OCI-LY7 (cell line): Measurements from ENCODE around the gene GCAT. TPM values are rescaled to one million over a fixed set of nuclear protein-coding genes. Genes with fewer than 3 reads are reported as not detected.

Experiments
- BruUV-seq: library from RNA; stranded (reverse); fragments of 400-500 nt; replicated peaks from 2 replicates; lab custom pipeline; 2021; lab: Mats Ljungman, UMichigan
- CTCF ChIA-PET: fragments of 300-600 bp; sonication (Branson Sonifier 250); formaldehyde crosslinking; loops from one replicate; lab custom pipeline; 2022; ENCODE audit warnings: antibody characterized with exemption; ENCODE audit not compliant: unreplicated experiment; lab: Charles Lee
- POLR2A ChIA-PET: fragments of 300-600 bp; sonication (Branson Sonifier 250); formaldehyde crosslinking; loops from one replicate; lab custom pipeline; 2022; ENCODE audit warnings: antibody characterized with exemption; lab: Charles Lee
- DNase-seq: peaks from one replicate; pipeline ENCODE4 v3.0.0-alpha.2; 2015; ENCODE audit warnings: low spot score
- H2AFZ ChIP-seq: fragments of 200-600 bp; sonication (generic), shearing (Covaris generic); 2 replicates; pipeline ENCODE4 v1.6.1; 2014; ENCODE audit warnings: mild to moderate bottlenecking, antibody characterized with exemption, low read length, moderate library complexity
- H3K27ac ChIP-seq: fragments of 200-600 bp; sonication (generic); 2 replicates; pipeline ENCODE4 v1.5.1; 2014; ENCODE audit warnings: mixed run types, low read depth, mild to moderate bottlenecking, moderate library complexity, low read length, inconsistent platforms; ENCODE audit not compliant: poor library complexity, severe bottlenecking
- H3K36me3 ChIP-seq: fragments of 200-600 bp; sonication (generic); 2 replicates; pipeline ENCODE4 v1.6.1; 2014; ENCODE audit warnings: mild to moderate bottlenecking, antibody characterized with exemption, low read length, moderate library complexity, mixed read lengths; ENCODE audit not compliant: insufficient read depth
- H3K4me1 ChIP-seq: fragments of 200-600 bp; sonication (generic); 2 replicates; pipeline ENCODE4 v1.5.1; 2014; ENCODE audit warnings: mild to moderate bottlenecking, low read length; ENCODE audit not compliant: insufficient read depth, poor library complexity, severe bottlenecking
- H3K4me2 ChIP-seq: fragments of 200-600 bp; sonication (generic); 2 replicates; pipeline ENCODE4 v1.6.1; 2014; ENCODE audit warnings: mild to moderate bottlenecking, low read length
- H3K4me3 ChIP-seq: fragments of 200-600 bp; sonication (generic); 2 replicates; pipeline ENCODE4 v1.5.1; 2014; ENCODE audit warnings: mild to moderate bottlenecking, low read depth, low read length; ENCODE audit not compliant: poor library complexity, severe bottlenecking
- H3K79me2 ChIP-seq: fragments of 200-600 bp; sonication (generic); 2 replicates; pipeline ENCODE4 v1.6.1; 2016; ENCODE audit warnings: low read depth, mild to moderate bottlenecking, low read length, moderate library complexity, mixed read lengths; ENCODE audit not compliant: insufficient read depth
- H3K9me2 ChIP-seq: fragments of 200-600 bp; sonication (generic); 2 replicates; pipeline ENCODE4 v1.6.1; 2016; ENCODE audit warnings: mild to moderate bottlenecking, low read length, mixed read lengths; ENCODE audit not compliant: insufficient read depth
- H3K9me3 ChIP-seq: fragments of 200-600 bp; sonication (generic); 2 replicates; pipeline ENCODE4 v1.6.1; 2014; ENCODE audit warnings: mild to moderate bottlenecking, mixed run types, low read length, mixed read lengths
- H4K20me1 ChIP-seq: fragments of 200-600 bp; sonication (generic); 2 replicates; pipeline ENCODE4 v1.6.1; 2014; ENCODE audit warnings: mild to moderate bottlenecking, antibody characterized with exemption, low read length, moderate library complexity, mixed read lengths; ENCODE audit not compliant: insufficient read depth
- CTCF ChIP-seq: fragments of 200-600 bp; sonication (generic); conservative IDR thresholded peaks from 2 replicates; pipeline ENCODE4 v1.5.1; 2014; ENCODE audit warnings: mild to moderate bottlenecking, antibody characterized with exemption, low read length, moderate library complexity, mixed read lengths
- EZH2phosphoT487 ChIP-seq: fragments of 200-600 bp; sonication (generic); IDR thresholded peaks from 2 replicates; pipeline ENCODE4 v1.6.1; 2018; ENCODE audit warnings: low read depth, borderline replicate concordance, mild to moderate bottlenecking, mixed run types, antibody characterized with exemption, low read length, moderate library complexity, mixed read lengths
- intact Hi-C: fragments of 100-400 bp; cut with micrococcal nuclease; formaldehyde crosslinking; loops from one replicate; pipeline ENCODE4 v1.10.0; 2022; ENCODE audit not compliant: unreplicated experiment
- total RNA-seq, 2 experiments: library from RNA; depleted of rRNA in 1 of 2; stranded (reverse); fragments of >200 nt in 1 of 2; shearing (Covaris generic) in 1 of 2; gene quantifications; 2 replicates each; pipeline ENCODE4 v1.2.3, GENCODE V29; 2014 to 2022

Gene GCAT
- total RNA-seq, 2 experiments from 2014 or later, result 14.6 to 17.3 TPM

- POLR2A ChIA-PET, result interaction anchor here (0.6 kb wide), 1 partner anchor 38 kb away, joined by 4 read pairs; no protein-coding TSS in a partner anchor
- H3K9me2 ChIP-seq, result no peaks in the 10 kb centered on the region
- H3K9me3 ChIP-seq, result no peaks in the 10 kb centered on the region
- no peaks in the 10 kb centered on the region for H3K4me1 ChIP-seq
- no peak overlapping the region for H2AFZ ChIP-seq
- no peak for DNase-seq
- no peak overlapping the region for H3K4me3 ChIP-seq
- no peak for TF ChIP-seq EZH2phosphoT487
- TF ChIP-seq CTCF, result no peak
- CTCF ChIA-PET, result no interaction called here
- H3K27ac ChIP-seq, result no peak overlapping the region
- no TSS peak for BruUV-seq
- 0 out of 2 replicates have a peak, but pooled peaks cover 13% of the 10 kb centered on the region for H3K36me3 ChIP-seq
- intact Hi-C loops, result no loop called here
- no peaks in the 10 kb centered on the region for H4K20me1 ChIP-seq
- no peak overlapping the region for H3K4me2 ChIP-seq
- H3K79me2 ChIP-seq, result no peaks in the 10 kb centered on the region
Observed at GRCh38 chr22:37824674-37825641, 17.2 kb downstream of the GCAT start.

- intact Hi-C loops, result no loop called here
- H3K27ac ChIP-seq, result no peak overlapping the region
- no peak overlapping the region for H3K4me3 ChIP-seq
- peaks cover 32% of the 10 kb centered on the region for H3K36me3 ChIP-seq
- POLR2A ChIA-PET, result no interaction called here
- no peak overlapping the region for H2AFZ ChIP-seq
- H3K9me2 ChIP-seq, result no peaks in the 10 kb centered on the region
- TF ChIP-seq CTCF (no peak), EZH2phosphoT487 (no peak)
- no TSS peak for BruUV-seq
- no peak for DNase-seq
- no peaks in the 10 kb centered on the region for H3K9me3 ChIP-seq
- no peaks in the 10 kb centered on the region for H3K79me2 ChIP-seq
- no peaks in the 10 kb centered on the region for H4K20me1 ChIP-seq
- CTCF ChIA-PET, result no interaction called here
- H3K4me1 ChIP-seq, result no peaks in the 10 kb centered on the region
- no peak overlapping the region for H3K4me2 ChIP-seq
Observed at GRCh38 chr22:37827056-37827455, 19.3 kb downstream of the GCAT start.
